GM19025 (cell line): ENCODE measurements around the gene MED26.
A peak's percentile ranks its signal among the peaks of the same experiment; 100 is the strongest.
"Not testable (repeated sequence)": the region's sequence is repeated elsewhere in the genome, so short reads cannot be mapped to it uniquely, and the experiment has no call there.

Source experiments
- ATAC-seq: cut with Tn5 transposase; IDR thresholded peaks from one replicate; pipeline ENCODE4 v1.9.1; 2021; ENCODE audit warnings: mild to moderate bottlenecking, low read depth, moderate library complexity; ENCODE audit not compliant: unreplicated experiment

Gene MED26

DNA sequence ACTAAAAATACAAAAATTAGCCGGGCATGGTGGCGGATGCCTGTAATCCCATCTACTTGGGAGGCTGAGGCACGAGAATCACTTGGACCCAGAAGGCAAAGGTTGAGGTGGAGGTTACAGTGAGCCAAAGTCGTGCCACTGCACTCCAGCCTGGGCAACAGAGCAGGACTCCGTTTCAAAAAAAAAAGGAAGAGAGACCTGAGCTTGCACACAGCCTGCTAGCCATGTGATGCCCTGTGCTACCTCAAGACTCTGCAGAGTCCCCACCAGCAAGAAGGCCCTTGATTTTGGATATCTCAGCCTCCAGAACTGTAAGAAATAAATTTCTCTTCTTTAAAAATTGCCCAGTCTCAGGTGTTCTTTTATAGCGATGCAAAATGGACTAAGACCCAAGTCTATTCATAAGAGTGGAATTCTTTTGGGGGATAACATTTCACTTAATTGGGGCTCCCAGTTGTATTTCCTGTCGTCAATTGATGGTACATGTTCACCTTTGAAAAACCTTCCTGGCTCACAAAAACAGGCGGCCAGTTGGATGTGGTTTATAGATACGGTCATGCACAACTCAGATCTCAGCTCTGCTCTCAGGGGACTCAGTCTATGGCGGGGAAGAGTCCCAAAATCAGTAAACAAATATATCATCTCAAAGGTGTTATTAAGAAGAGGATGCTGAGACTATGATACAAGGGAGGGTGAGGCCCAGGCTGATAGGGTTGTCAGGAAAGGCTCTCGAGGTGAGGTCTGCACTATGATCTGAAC lies 83.4 kb downstream of the MED26 start:
- ATAC-seq: no peak

DNA sequence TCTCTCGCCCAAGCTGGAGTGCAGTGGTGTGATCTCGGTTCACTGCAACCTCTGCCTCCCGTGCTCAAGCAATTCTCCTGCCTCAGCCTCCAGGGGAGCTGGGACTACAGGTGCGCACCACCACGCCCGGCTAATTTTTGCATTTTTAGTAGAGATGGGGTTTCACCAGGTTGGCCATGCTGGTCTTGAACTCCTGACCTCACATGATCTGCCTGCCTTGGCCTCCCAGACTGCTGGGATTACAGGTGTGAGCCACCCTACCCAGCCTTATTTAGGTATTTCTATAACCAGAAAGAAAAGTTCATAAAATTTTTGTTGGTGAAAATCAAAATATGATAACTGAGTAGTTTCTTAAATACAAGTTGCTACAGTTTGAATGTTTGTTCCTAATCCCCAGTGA lies 84.3 kb downstream of the MED26 start:
- not testable (repeated sequence) for ATAC-seq

- no peak for ATAC-seq
Observed at GRCh38 chr19:16542910-16543472, 85.0 kb downstream of the MED26 start.

- ATAC-seq: peak; percentile 75
Observed at GRCh38 chr19:16542045-16542909, 85.7 kb downstream of the MED26 start, which contains the start of gene CHERP. Gene CHERP, minus strand, starts transcription at chr19:16542437. Its CDS starts 59 bp downstream, at chr19:16542378.

- no peak for ATAC-seq
Observed at GRCh38 chr19:16541526-16542044, 86.4 kb downstream of the MED26 start.

- no peak for ATAC-seq
Observed at GRCh38 chr19:16540948-16541347, 87.1 kb downstream of the MED26 start.

DNA sequence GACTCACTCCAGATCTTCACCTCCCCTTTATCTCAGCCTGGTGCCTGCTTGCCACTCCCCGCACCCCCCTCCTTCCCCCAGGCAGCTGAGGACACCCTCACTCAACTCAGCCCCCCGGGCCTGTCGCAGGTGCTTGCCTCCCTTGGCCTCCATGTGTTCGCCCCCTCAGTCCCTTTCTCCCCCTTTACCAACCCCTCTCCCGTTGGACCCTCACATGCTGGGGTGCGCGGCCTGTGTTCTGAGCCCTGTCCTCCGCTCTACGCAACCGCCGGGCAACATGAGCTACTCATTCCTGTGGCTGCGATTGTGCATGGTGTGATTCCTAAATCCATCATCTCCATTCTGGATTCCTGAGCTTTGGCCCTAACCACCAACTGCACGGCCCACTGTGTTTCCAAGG lies 90.9 kb downstream of the MED26 start:
- no peak for ATAC-seq

DNA sequence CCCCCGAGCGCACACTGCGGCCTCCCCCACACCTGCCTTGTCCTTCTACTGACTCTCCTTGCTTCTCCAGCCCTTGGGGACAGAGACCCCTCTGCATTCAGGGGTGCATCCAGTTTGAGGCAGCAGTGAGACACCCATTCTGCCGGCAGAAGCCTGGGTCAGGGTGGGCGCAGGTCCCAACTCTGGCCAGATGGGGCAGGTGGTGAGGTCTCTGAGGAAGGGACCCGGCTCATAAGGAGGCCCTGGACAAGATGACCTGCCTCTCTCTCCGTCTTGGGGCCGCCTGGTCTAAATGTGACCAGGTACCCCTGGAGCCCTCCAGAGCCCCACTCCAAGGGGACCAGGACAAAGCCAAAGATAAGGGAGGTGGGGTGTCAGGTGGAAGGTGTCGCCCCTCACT lies 91.9 kb downstream of the MED26 start:
- ATAC-seq: no peak

DNA sequence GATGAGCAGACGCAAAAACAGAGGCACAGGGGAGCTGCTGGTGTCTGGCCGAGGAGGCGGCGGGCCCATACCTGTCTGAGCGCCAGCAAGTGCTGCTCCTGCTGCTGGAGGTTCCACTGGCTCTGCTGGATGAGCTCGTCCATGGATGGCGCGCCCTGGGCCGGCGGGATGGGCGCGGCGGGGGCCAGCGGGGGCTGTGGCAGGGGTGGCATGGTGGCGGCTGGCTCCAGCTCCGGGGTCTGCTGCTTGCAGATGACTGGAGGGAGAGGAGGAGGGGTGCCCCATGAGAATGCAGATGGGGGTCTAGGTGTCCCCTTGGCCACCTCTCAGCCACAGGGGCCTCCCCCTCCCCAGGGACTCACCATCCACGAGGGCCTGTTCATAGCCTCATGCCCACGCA lies 92.6 kb downstream of the MED26 start:
- ATAC-seq: no peak

- ATAC-seq: no peak
Observed at GRCh38 chr19:16532440-16533234, 95.4 kb downstream of the MED26 start.

GRCh38 chr19:16531380-16531669 lies 96.7 kb downstream of the MED26 start:
- ATAC-seq: no peak

DNA sequence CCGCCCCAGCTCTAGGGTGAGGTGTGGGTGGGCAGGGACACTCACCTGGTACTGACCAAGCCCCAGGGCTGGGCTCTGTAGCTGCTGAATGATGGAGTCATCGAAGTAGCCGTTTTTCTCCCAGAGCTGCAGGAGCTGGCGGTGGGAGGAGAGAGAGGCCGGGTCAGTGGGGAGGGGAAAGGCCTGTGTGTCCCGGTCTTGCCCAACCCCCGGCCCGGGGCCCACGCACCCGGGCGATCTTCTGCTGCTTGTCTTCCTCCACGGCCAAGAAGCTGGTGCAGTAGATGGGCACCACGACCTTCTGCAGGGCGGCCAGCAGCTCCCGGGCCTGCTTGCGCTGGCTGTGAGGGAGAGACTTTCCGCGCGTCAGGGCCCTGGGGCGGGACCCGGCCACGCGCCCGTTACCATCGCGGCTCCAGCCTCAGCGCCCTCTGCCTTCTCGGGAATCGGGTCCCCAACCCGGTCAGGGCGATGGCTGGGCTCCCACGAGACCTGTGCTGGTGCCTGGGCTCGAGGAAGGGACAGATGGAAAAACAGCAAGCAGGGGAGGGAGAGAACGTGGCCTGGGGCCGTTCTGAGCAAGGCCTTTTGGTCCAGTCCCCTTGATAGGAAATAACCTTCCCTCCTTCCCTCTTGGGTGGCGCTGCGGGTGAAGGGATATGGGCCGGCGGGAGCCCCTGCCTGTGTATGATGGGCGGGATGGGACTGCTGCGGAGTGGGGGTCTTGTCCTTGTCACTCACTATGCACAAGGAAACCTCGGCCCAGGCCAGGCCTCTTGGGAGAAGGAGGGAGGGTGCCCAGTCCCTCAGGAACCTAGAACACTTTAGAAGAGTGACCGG lies 97.2 kb downstream of the MED26 start:
- no peak for ATAC-seq

- ATAC-seq: no peak
Observed at GRCh38 chr19:16529466-16530144, 98.4 kb downstream of the MED26 start.

DNA sequence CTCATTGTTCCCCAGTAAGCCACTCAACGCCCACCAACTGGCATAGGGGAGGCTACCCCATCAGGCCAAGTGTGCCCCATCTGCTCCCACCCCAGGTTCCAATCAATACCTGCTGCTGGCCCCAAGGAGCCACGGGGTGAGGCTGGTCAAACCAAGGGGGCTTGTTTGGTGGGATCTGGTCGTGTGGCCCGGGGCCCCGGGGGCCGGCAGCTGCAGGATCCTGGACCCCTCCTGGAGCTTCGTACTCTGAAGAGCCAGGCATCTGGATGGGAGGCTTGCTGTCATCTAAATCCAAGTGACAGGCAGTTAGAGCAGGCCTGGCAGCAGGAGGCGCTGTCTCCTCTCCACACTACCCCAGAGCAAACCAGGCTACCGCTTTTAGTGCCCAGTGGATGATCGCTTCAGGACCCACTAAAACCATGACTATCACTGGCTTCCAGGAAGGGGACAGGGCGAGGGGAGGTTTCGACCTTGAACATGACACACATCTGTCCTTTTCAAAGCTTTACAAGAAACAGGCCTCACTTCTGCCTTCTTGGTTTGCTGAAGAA lies 100.0 kb downstream of the MED26 start:
- ATAC-seq: no peak

DNA sequence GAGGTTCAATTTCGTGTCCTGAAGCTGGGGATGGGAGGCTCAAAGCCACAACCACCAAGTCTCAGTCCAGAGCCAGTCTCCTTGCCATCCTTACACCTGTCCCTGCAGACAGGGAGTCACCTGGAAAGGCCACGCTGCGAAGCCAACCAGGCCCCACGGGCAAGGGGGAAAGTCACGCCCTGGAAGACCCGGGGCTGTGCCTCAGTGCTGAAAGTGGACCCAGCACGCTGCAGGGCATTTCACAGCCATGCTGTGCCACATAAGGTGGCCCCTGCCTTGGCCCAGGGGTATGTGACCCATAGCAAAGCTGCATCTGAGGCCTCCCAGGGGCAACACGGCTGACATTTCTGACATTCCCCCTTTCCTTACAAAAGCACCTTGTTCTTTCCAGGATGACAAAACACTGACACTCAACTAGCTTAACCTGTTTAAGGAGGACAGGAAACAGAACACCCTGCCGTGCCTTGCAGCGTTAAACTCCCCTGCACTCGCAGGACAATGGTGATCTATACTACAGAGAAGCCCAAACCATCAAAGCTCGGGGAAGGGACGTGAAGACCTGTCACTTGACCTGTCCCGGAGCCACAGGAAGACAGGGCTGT lies 100.6 kb downstream of the MED26 start:
- ATAC-seq: no peak

DNA sequence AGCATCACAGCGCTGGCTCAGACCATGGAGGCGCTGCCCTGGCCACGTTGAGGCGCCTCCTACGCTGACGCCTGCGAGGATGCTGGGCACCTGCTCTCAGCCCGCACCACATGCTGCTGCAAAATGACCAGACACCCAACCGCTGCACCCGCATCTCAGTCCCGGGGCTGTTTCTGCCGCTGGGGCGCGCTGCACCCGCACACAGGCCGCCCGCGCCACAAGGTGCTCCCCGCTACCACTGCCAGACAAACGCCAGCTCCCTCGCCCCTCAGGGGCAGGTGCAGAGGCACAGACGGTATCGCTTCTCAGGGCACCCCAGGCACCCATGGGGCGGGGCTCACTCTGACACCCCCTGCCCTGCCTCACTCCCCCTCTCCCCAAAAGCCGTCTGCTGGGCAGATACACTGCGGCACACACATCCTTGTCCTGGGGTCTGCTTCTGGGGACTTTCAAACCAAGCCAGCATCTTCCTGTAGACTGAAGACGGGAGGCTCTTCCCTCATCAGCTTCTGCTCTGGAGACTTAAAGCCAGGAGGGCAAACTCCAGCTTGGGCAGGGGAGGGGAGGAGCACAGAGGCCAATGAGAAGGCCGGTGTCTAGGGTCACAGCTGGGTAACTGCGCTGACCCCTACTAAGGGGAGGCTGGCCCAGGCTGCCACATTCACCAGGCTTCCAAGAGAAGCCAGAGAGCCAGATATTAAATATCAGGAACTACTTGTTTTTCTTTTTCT lies 102.1 kb downstream of the MED26 start:
- no peak for ATAC-seq

DNA sequence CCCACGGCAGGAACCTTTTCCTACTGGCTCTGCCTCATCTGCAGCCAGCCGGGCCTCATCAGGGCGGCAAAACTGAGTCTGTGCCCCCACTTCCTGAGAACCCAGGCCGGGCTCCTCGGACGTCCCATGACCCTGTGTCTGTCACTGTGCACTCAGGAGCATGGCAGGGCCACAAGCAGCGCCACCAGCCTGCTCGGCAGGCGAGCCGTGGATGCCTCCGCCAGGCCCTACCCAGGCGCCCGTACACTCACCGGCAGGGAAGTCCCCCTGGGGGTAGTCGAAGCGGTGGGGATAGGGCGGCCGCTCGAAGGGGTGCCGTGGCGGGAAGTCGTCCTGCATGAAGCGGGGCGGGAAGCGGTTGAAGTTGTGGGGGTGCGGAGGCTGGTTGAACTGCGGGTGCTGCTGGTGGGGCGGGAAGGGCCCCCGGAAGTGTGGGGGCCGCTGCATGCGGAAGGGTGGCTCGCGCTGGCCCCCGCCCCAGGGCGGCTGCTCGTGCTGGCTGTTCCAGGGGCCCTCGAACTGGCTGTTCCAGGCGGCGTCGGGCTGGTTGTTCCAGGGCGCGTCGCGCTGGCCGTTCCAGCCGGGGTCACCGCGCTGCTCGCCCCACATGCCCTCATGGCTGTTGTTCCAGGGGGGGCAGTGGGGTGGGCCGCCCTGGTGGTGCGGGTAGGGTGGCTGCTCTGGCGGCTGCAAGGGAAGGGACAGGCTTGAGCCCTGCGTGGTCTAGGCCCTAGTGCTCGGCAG lies 102.8 kb downstream of the MED26 start:
- ATAC-seq: no peak
